SK-N-SH treated with all-trans-retinoic acid at 6 μM for 48 hours (cell line): ENCODE measurements around the gene ADORA1.

Experiments used
- ATAC-seq: fragments of 200-7000 bp; cut with Tn5 transposase; 3 replicates; pipeline ENCODE4 v1.9.1; 2020; ENCODE audit warnings: mild to moderate bottlenecking, moderate library complexity
- ARNTL ChIP-seq: fragments of 450-650 bp; formaldehyde crosslinking; IDR thresholded peaks from 2 replicates; pipeline ENCODE4 v1.5.0; 2020; ENCODE audit warnings: low read depth, mild to moderate bottlenecking, moderate library complexity, borderline replicate concordance
- BACH2 ChIP-seq: fragments of 250-450 bp; sonication (Bioruptor Pico); IDR thresholded peaks from 2 replicates; pipeline ENCODE4 v1.9.0; 2021; ENCODE audit warnings: mild to moderate bottlenecking, borderline replicate concordance
- CSDC2 ChIP-seq: fragments of 250-450 bp; sonication (Bioruptor Pico); IDR thresholded peaks from 2 replicates; pipeline ENCODE4 v1.5.0; 2020; ENCODE audit warnings: mild to moderate bottlenecking, moderate library complexity
- ESRRG ChIP-seq: fragments of 250-450 bp; sonication (Bioruptor Pico); IDR thresholded peaks from 2 replicates; pipeline ENCODE4 v1.6.1; 2021; ENCODE audit warnings: mild to moderate bottlenecking
- GLIS3 ChIP-seq: fragments of 250-450 bp; sonication (Bioruptor Pico); IDR thresholded peaks from 2 replicates; pipeline ENCODE4 v1.5.0; 2020; ENCODE audit warnings: mild to moderate bottlenecking, moderate library complexity
- ISL1 ChIP-seq: fragments of 250-450 bp; sonication (Bioruptor Pico); IDR thresholded peaks from 2 replicates; pipeline ENCODE4 v2.1.2; 2022; ENCODE audit warnings: mild to moderate bottlenecking, moderate library complexity
- OSR1 ChIP-seq: fragments of 250-450 bp; sonication (Bioruptor Pico); IDR thresholded peaks from 2 replicates; pipeline ENCODE4 v1.8.0; 2022; ENCODE audit warnings: moderate library complexity, mild to moderate bottlenecking, inconsistent platforms
- PPARA ChIP-seq: fragments of 250-450 bp; sonication (Bioruptor Pico); IDR thresholded peaks from 2 replicates; pipeline ENCODE4 v1.5.0; 2020; ENCODE audit warnings: mild to moderate bottlenecking, borderline replicate concordance
- RARB ChIP-seq: fragments of 250-450 bp; sonication (Bioruptor Pico); IDR thresholded peaks from 2 replicates; pipeline ENCODE4 v1.8.0; 2021; ENCODE audit warnings: mild to moderate bottlenecking, moderate library complexity
- SNAI2 ChIP-seq: fragments of 250-450 bp; sonication (Bioruptor Pico); IDR thresholded peaks from 2 replicates; pipeline ENCODE4 v1.5.0; 2020; ENCODE audit warnings: mild to moderate bottlenecking, moderate library complexity
- TCF4 ChIP-seq: fragments of 250-450 bp; sonication (Bioruptor Pico); IDR thresholded peaks from 2 replicates; pipeline ENCODE4 v1.8.0; 2021; ENCODE audit warnings: mild to moderate bottlenecking, moderate library complexity, borderline replicate concordance
- TOX ChIP-seq: fragments of 250-450 bp; sonication (Bioruptor Pico); IDR thresholded peaks from 2 replicates; pipeline ENCODE4 v1.8.0; 2021; ENCODE audit warnings: mild to moderate bottlenecking, moderate library complexity, borderline replicate concordance
- ZC3H10 ChIP-seq: fragments of 250-450 bp; sonication (Bioruptor Pico); IDR thresholded peaks from 2 replicates; pipeline ENCODE4 v1.5.1; 2021; ENCODE audit warnings: mild to moderate bottlenecking, moderate library complexity
- ZFP3 ChIP-seq: fragments of 250-450 bp; sonication (Bioruptor Pico); IDR thresholded peaks from 2 replicates; pipeline ENCODE4 v1.5.0; 2020; ENCODE audit warnings: mild to moderate bottlenecking, moderate library complexity
- ZFP30 ChIP-seq: fragments of 450-650 bp; formaldehyde crosslinking; IDR thresholded peaks from 2 replicates; pipeline ENCODE4 v1.5.0; 2022; ENCODE audit warnings: mild to moderate bottlenecking, moderate library complexity
- ZNF565 ChIP-seq: fragments of 450-650 bp; formaldehyde crosslinking; conservative IDR thresholded peaks from 2 replicates; pipeline ENCODE4 v1.5.0; 2020; ENCODE audit warnings: low read depth, mild to moderate bottlenecking, moderate library complexity
- ZNF70 ChIP-seq: fragments of 450-650 bp; formaldehyde crosslinking; IDR thresholded peaks from 2 replicates; pipeline ENCODE4 v1.5.0; 2020; ENCODE audit warnings: mild to moderate bottlenecking, moderate library complexity
- ZNF8 ChIP-seq: fragments of 450-650 bp; formaldehyde crosslinking; IDR thresholded peaks from 2 replicates; pipeline ENCODE4 v1.5.0; 2020; ENCODE audit warnings: mild to moderate bottlenecking, moderate library complexity
- TF ChIP-seq, protein P1 (sequence below): fragments of 250-450 bp; sonication (Bioruptor Pico); IDR thresholded peaks from 2 replicates; pipeline ENCODE4 v1.5.1; 2021; ENCODE audit warnings: mild to moderate bottlenecking, moderate library complexity
- TF ChIP-seq, protein P2 (sequence below): fragments of 250-450 bp; sonication (Bioruptor Pico); IDR thresholded peaks from 2 replicates; pipeline ENCODE4 v1.5.0; 2020; ENCODE audit warnings: mild to moderate bottlenecking, moderate library complexity
- TF ChIP-seq, protein P3 (sequence below): fragments of 250-450 bp; sonication (Bioruptor Pico); IDR thresholded peaks from 2 replicates; pipeline ENCODE4 v1.5.1; 2020; ENCODE audit warnings: low read depth, mild to moderate bottlenecking, moderate library complexity
- TF ChIP-seq, protein P4 (sequence below): fragments of 250-450 bp; sonication (Bioruptor Pico); IDR thresholded peaks from 2 replicates; pipeline ENCODE4 v1.8.0; 2020; ENCODE audit warnings: mild to moderate bottlenecking, moderate library complexity, borderline replicate concordance

ADORA1 gene

DNA sequence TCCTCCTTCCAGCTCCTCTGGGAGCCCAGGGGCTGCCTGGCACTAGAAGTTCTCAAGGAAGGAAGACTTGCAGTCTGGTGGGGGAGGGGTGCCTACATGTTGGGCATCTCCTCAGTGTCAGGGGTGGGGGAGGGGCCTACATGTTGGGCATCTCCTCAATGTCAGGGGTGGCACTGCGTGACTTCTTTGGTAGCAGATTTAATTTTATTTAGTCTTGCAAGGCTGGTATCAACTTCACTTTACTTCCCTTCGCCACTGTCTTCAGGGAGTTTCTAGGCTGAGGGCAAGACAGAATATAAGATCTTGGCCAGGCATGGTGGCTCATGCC, 18.5 kb downstream of the ADORA1 start:
- ATAC-seq: no peak
- TF ChIP-seq GLIS3 (CRISPR knock-in tag) (no peak), TCF4 (no peak), ZNF70 (no peak), ZC3H10 (no peak), SNAI2 (CRISPR knock-in tag) (no peak), ZFP30 (CRISPR knock-in tag) (no peak), ZNF565 (CRISPR knock-in tag) (no peak), ISL1 (CRISPR knock-in tag) (no peak), ZFP3 (CRISPR knock-in tag) (no peak), BACH2 (no peak), PPARA (no peak)
- TF ChIP-seq, protein P1, sequence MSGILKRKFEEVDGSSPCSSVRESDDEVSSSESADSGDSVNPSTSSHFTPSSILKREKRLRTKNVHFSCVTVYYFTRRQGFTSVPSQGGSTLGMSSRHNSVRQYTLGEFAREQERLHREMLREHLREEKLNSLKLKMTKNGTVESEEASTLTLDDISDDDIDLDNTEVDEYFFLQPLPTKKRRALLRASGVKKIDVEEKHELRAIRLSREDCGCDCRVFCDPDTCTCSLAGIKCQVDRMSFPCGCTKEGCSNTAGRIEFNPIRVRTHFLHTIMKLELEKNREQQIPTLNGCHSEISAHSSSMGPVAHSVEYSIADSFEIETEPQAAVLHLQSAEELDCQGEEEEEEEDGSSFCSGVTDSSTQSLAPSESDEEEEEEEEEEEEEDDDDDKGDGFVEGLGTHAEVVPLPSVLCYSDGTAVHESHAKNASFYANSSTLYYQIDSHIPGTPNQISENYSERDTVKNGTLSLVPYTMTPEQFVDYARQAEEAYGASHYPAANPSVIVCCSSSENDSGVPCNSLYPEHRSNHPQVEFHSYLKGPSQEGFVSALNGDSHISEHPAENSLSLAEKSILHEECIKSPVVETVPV (CRISPR knock-in tag): no peak
- TF ChIP-seq, all 23 proteins: peak for 0

DNA sequence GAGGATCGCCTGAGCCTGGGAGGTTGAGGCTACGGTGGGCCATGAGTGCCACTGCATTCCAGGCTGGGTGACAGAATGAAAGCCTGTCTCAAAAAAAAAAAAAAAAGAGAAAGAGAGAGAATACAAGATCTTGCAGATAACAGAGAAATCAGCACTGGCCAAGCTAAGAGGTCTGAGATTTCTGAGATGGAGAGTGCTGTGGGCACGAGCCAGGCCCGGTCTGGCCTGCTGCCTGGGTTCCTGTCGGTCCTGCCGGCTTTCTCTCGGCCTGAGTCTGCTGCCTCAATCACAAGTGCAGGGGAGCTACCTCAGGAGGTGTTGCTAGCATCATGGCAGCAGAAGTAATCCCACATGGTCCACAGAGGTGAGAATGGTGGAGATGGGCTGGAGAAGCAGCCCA, 19.0 kb downstream of the ADORA1 start:
- TF ChIP-seq, protein P2, sequence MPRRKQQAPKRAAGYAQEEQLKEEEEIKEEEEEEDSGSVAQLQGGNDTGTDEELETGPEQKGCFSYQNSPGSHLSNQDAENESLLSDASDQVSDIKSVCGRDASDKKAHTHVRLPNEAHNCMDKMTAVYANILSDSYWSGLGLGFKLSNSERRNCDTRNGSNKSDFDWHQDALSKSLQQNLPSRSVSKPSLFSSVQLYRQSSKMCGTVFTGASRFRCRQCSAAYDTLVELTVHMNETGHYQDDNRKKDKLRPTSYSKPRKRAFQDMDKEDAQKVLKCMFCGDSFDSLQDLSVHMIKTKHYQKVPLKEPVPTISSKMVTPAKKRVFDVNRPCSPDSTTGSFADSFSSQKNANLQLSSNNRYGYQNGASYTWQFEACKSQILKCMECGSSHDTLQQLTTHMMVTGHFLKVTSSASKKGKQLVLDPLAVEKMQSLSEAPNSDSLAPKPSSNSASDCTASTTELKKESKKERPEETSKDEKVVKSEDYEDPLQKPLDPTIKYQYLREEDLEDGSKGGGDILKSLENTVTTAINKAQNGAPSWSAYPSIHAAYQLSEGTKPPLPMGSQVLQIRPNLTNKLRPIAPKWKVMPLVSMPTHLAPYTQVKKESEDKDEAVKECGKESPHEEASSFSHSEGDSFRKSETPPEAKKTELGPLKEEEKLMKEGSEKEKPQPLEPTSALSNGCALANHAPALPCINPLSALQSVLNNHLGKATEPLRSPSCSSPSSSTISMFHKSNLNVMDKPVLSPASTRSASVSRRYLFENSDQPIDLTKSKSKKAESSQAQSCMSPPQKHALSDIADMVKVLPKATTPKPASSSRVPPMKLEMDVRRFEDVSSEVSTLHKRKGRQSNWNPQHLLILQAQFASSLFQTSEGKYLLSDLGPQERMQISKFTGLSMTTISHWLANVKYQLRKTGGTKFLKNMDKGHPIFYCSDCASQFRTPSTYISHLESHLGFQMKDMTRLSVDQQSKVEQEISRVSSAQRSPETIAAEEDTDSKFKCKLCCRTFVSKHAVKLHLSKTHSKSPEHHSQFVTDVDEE (CRISPR knock-in tag): no peak
- TF ChIP-seq, protein P3, sequence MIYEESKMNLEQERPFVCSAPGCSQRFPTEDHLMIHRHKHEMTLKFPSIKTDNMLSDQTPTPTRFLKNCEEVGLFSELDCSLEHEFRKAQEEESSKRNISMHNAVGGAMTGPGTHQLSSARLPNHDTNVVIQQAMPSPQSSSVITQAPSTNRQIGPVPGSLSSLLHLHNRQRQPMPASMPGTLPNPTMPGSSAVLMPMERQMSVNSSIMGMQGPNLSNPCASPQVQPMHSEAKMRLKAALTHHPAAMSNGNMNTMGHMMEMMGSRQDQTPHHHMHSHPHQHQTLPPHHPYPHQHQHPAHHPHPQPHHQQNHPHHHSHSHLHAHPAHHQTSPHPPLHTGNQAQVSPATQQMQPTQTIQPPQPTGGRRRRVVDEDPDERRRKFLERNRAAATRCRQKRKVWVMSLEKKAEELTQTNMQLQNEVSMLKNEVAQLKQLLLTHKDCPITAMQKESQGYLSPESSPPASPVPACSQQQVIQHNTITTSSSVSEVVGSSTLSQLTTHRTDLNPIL (CRISPR knock-in tag): no peak
- TF ChIP-seq OSR1 (CRISPR knock-in tag) (no peak), ISL1 (CRISPR knock-in tag) (no peak), PPARA (no peak), RARB (no peak), TCF4 (no peak), ZNF565 (CRISPR knock-in tag) (no peak), BACH2 (no peak), ZFP30 (CRISPR knock-in tag) (no peak), CSDC2 (CRISPR knock-in tag) (no peak), TOX (no peak), ZNF8 (CRISPR knock-in tag) (no peak), SNAI2 (CRISPR knock-in tag) (no peak), GLIS3 (CRISPR knock-in tag) (no peak), ZFP3 (CRISPR knock-in tag) (no peak)
- TF ChIP-seq, protein P4, sequence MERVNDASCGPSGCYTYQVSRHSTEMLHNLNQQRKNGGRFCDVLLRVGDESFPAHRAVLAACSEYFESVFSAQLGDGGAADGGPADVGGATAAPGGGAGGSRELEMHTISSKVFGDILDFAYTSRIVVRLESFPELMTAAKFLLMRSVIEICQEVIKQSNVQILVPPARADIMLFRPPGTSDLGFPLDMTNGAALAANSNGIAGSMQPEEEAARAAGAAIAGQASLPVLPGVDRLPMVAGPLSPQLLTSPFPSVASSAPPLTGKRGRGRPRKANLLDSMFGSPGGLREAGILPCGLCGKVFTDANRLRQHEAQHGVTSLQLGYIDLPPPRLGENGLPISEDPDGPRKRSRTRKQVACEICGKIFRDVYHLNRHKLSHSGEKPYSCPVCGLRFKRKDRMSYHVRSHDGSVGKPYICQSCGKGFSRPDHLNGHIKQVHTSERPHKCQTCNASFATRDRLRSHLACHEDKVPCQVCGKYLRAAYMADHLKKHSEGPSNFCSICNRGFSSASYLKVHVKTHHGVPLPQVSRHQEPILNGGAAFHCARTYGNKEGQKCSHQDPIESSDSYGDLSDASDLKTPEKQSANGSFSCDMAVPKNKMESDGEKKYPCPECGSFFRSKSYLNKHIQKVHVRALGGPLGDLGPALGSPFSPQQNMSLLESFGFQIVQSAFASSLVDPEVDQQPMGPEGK: no peak
- ATAC-seq: no peak

DNA sequence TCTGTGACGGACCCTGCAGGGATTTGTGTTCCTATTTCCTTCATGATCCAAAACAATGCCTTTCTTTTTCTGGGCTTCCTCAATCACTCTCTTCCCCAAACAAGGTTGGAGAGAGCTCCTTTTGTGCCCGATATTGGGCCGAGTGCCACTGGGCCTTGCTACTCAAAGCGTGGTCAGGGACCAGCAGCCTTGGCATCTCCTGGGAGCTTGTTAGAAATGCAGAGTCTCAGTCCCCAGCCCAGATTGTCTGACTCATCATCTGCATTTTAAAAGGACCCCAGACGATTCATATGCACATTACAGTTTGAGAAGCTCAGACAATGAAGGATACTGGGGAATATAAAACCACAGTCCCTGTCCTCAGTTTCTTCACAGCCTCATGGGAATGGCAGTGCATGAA, 19.9 kb downstream of the ADORA1 start:
- TF ChIP-seq ZNF8 (CRISPR knock-in tag): no peak
- no peak for TF ChIP-seq ARNTL (CRISPR knock-in tag)
- TF ChIP-seq, protein P1 (CRISPR knock-in tag): no peak
- TF ChIP-seq TCF4: no peak
- TF ChIP-seq SNAI2 (CRISPR knock-in tag): no peak
- no peak for TF ChIP-seq ZFP30 (CRISPR knock-in tag)
- TF ChIP-seq ZNF70: no peak
- no peak for TF ChIP-seq ZC3H10
- TF ChIP-seq GLIS3 (CRISPR knock-in tag): no peak
- TF ChIP-seq ZFP3 (CRISPR knock-in tag): no peak
- ATAC-seq: no peak

DNA sequence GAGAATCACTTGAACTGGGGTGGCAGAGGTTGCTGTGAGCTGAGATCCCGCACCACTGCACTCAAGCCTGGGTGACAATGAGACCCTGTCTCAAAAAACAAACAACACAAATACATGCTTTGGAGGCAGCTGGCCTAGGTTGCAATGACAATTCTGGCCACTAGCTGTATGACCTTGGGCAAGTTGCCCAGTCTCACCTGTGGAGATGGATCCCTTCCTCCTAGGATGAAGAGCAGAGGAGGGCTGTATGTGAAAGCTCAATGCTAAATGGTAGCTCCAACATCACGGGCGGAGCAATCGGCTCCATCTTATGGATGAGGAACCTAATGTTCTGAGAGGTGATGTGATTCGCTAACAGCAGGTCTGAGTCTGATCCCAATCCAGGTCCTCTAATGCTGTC, 20.6 kb downstream of the ADORA1 start:
- TF ChIP-seq OSR1 (CRISPR knock-in tag) (no peak), RARB (no peak), PPARA (no peak), TOX (no peak), ZNF565 (CRISPR knock-in tag) (no peak), ZC3H10 (no peak), ESRRG (CRISPR knock-in tag) (no peak)
- ATAC-seq: no peak
